ENCODE data around the gene CHRNB4.

GRCh38 chr15:78673917-78674444, 33.0 kb upstream of the CHRNB4 start:
- no peak for TF ChIP-seq CTCF (IDR thresholded peaks at IDR 0.05)
- no peak for TF ChIP-seq EZH2 (IDR thresholded peaks at IDR 0.05; ENCODE audit: borderline replicate concordance, insufficient read depth, low read depth, low read length, poor library complexity, severe bottlenecking)
